Activated naive CD8-positive, alpha-beta T cell treated with anti-CD3 and anti-CD28 coated beads, Interleukin-2, amount 10 ng/mL, durations not matched to agents 7 days and 5 days (primary cell): ENCODE measurements around the gene ELOF1. TPM values are rescaled to one million over a fixed set of nuclear protein-coding genes. Genes with fewer than 3 reads are reported as not detected.
"Not testable (repeated sequence)": the region's sequence is repeated elsewhere in the genome, so short reads cannot be mapped to it uniquely, and the experiment has no call there.

Source experiments
- ATAC-seq: fragments of 150-1000 bp; cut with Tn5 transposase; one replicate; pipeline ENCODE4 v1.10.0; 2021; ENCODE audit warnings: low read depth, moderate library complexity
- POLR2A ChIA-PET: fragments of 350-600 bp; sonication (Branson Sonifier 250); formaldehyde crosslinking; loops from one replicate; lab custom pipeline; 2021; ENCODE audit warnings: antibody characterized with exemption; lab: Charles Lee
- DNase-seq: peaks from one replicate; pipeline ENCODE4 v3.0.0; 2021
- H3K27ac Mint-ChIP-seq: one replicate; pipeline ENCODE4 v1.8.0; 2022; ENCODE audit warnings: mild to moderate bottlenecking, mixed read lengths
- H3K27me3 Mint-ChIP-seq: one replicate; pipeline ENCODE4 v1.8.0; 2022; ENCODE audit warnings: mild to moderate bottlenecking, moderate library complexity, mixed read lengths
- H3K36me3 Mint-ChIP-seq: one replicate; pipeline ENCODE4 v1.8.0; 2021; ENCODE audit warnings: mild to moderate bottlenecking, mixed read lengths
- H3K4me1 Mint-ChIP-seq: one replicate; pipeline ENCODE4 v1.8.0; 2021; ENCODE audit warnings: mixed read lengths
- H3K4me3 Mint-ChIP-seq: one replicate; pipeline ENCODE4 v1.8.0; 2022; ENCODE audit warnings: mild to moderate bottlenecking, moderate library complexity, mixed read lengths
- H3K9me3 Mint-ChIP-seq: one replicate; pipeline ENCODE4 v1.8.0; 2021; ENCODE audit warnings: mixed read lengths
- total RNA-seq, 2 experiments: library from RNA; stranded (reverse); gene quantifications; one replicate each; pipeline ENCODE4 v1.2.3, GENCODE V29; 2021

ELOF1 gene
- total RNA-seq, 2 experiments from 2014 or later = 47.0 to 49.0 TPM

- H3K27me3 Mint-ChIP-seq = no peaks in the 10 kb centered on the region
- POLR2A ChIA-PET = interaction anchor here (0.7 kb wide), 1 partner anchor 44 kb away, joined by 3 read pairs; no protein-coding TSS in a partner anchor
- H3K36me3 Mint-ChIP-seq = peaks cover 5% of the 10 kb centered on the region
- H3K9me3 Mint-ChIP-seq = no peaks in the 10 kb centered on the region
- H3K4me3 Mint-ChIP-seq = no peak overlapping the region
- H3K27ac Mint-ChIP-seq = no peak overlapping the region
- H3K4me1 Mint-ChIP-seq = peaks cover 25% of the 10 kb centered on the region
- no peak for ATAC-seq
- no peak for DNase-seq
Observed at GRCh38 chr19:11580116-11580515, 21.1 kb upstream of the ELOF1 start.

GRCh38 chr19:11578258-11579142 lies 19.5 kb upstream of the ELOF1 start:
- H3K27ac Mint-ChIP-seq = peak overlapping the region; percentile 36
- H3K9me3 Mint-ChIP-seq = no peaks in the 10 kb centered on the region
- H3K36me3 Mint-ChIP-seq = peaks cover 3% of the 10 kb centered on the region
- peak; percentile 63 for DNase-seq
- no peaks in the 10 kb centered on the region for H3K27me3 Mint-ChIP-seq
- H3K4me3 Mint-ChIP-seq = peak overlapping the region; percentile 83
- POLR2A ChIA-PET = interaction anchor here (0.5 to 1.6 kb wide), 9 partner anchors 10 to 1306 kb away, joined by 3 to 9 read pairs (median 5); partner anchors contain the start of genes ELOF1 and SWSAP1
- peaks cover 31% of the 10 kb centered on the region for H3K4me1 Mint-ChIP-seq
- peak; percentile 34 for ATAC-seq

GRCh38 chr19:11577451-11578257 lies 18.6 kb upstream of the ELOF1 start, which contains the start of gene ACP5:
Gene ACP5, minus strand, starts transcription at chr19:11577645. Its CDS starts 328 bp downstream, at chr19:11577317.
- POLR2A ChIA-PET = interaction anchor here (0.5 to 1.6 kb wide), 5 partner anchors 16 to 1305 kb away, joined by 3 to 9 read pairs (median 7); partner anchors contain the start of gene ELOF1
- Mint-ChIP-seq H3K27ac (peak within 1 kb of the TSS; percentile 36), H3K27me3 (no peaks in the 10 kb centered on the region), H3K36me3 (peaks cover 3% of the 10 kb centered on the region), H3K4me3 (peak within 1 kb of the TSS; percentile 60), H3K4me1 (peaks cover 31% of the 10 kb centered on the region), H3K9me3 (no peaks in the 10 kb centered on the region)
- DNase-seq (no peak), ATAC-seq (no peak)

- Mint-ChIP-seq H3K27me3 (no peaks in the 10 kb centered on the region), H3K27ac (no peak overlapping the region), H3K4me1 (peaks cover 26% of the 10 kb centered on the region), H3K4me3 (no peak overlapping the region), H3K36me3 (peaks cover 3% of the 10 kb centered on the region), H3K9me3 (no peaks in the 10 kb centered on the region)
- ATAC-seq (no peak), DNase-seq (no peak)
- POLR2A ChIA-PET = interaction anchor here (0.8 kb wide), 1 partner anchor 8 kb away, joined by 4 read pairs; no protein-coding TSS in a partner anchor
Observed at GRCh38 chr19:11576227-11576626, 17.2 kb upstream of the ELOF1 start.

GRCh38 chr19:11574689-11575088 lies 15.7 kb upstream of the ELOF1 start:
- no peak for DNase-seq
- POLR2A ChIA-PET = no interaction called here
- peaks cover 3% of the 10 kb centered on the region for H3K36me3 Mint-ChIP-seq

GRCh38 chr19:11573763-11574162 lies 14.7 kb upstream of the ELOF1 start:
- DNase-seq, H3K4me3 Mint-ChIP-seq, ATAC-seq, H3K36me3 Mint-ChIP-seq, H3K27me3 Mint-ChIP-seq, H3K27ac Mint-ChIP-seq, H3K9me3 Mint-ChIP-seq: not testable (repeated sequence)
- H3K4me1 Mint-ChIP-seq = peaks cover 17% of the 10 kb centered on the region
- POLR2A ChIA-PET = interaction anchor here (1.3 kb wide), 1 partner anchor 15 kb away, joined by 4 read pairs; no protein-coding TSS in a partner anchor

More at GRCh38 chr19:11574689-11575088, 15.7 kb upstream of the ELOF1 start:
- no peaks in the 10 kb centered on the region for H3K9me3 Mint-ChIP-seq
- H3K27ac Mint-ChIP-seq = no peak overlapping the region
- peaks cover 18% of the 10 kb centered on the region for H3K4me1 Mint-ChIP-seq
- ATAC-seq = peak; percentile 40
- H3K4me3 Mint-ChIP-seq = no peak overlapping the region
- no peaks in the 10 kb centered on the region for H3K27me3 Mint-ChIP-seq

GRCh38 chr19:11573354-11573753 lies 14.3 kb upstream of the ELOF1 start:
- POLR2A ChIA-PET = interaction anchor here (1.3 kb wide), 1 partner anchor 16 kb away, joined by 4 read pairs; no protein-coding TSS in a partner anchor
- peaks cover 18% of the 10 kb centered on the region for H3K4me1 Mint-ChIP-seq
- not testable (repeated sequence) for H3K4me3 Mint-ChIP-seq, H3K27me3 Mint-ChIP-seq, DNase-seq, ATAC-seq, H3K36me3 Mint-ChIP-seq, H3K27ac Mint-ChIP-seq, H3K9me3 Mint-ChIP-seq

- no peak overlapping the region for H3K4me3 Mint-ChIP-seq
- POLR2A ChIA-PET = no interaction called here
- peaks cover 2% of the 10 kb centered on the region for H3K36me3 Mint-ChIP-seq
- no peak for ATAC-seq
- H3K27me3 Mint-ChIP-seq = no peaks in the 10 kb centered on the region
- H3K27ac Mint-ChIP-seq = no peak overlapping the region
- peaks cover 17% of the 10 kb centered on the region for H3K4me1 Mint-ChIP-seq
- no peaks in the 10 kb centered on the region for H3K9me3 Mint-ChIP-seq
- DNase-seq = no peak
Observed at GRCh38 chr19:11570039-11570462, 11.0 kb upstream of the ELOF1 start.

- POLR2A ChIA-PET = interaction anchor here (0.7 kb wide), 1 partner anchor 178 kb away, joined by 3 read pairs; no protein-coding TSS in a partner anchor
- no peak overlapping the region for H3K4me3 Mint-ChIP-seq
- H3K27ac Mint-ChIP-seq = no peak overlapping the region
- H3K27me3 Mint-ChIP-seq = no peaks in the 10 kb centered on the region
- H3K36me3 Mint-ChIP-seq = peaks cover 2% of the 10 kb centered on the region
- DNase-seq (no peak), ATAC-seq (no peak)
- H3K9me3 Mint-ChIP-seq = no peaks in the 10 kb centered on the region
- H3K4me1 Mint-ChIP-seq = peaks cover 16% of the 10 kb centered on the region
Observed at GRCh38 chr19:11566164-11566563, 7.1 kb upstream of the ELOF1 start.

GRCh38 chr19:11565649-11565980 lies 6.6 kb upstream of the ELOF1 start:
- not testable (repeated sequence) for H3K27ac Mint-ChIP-seq, H3K4me3 Mint-ChIP-seq, H3K27me3 Mint-ChIP-seq, DNase-seq, ATAC-seq, H3K36me3 Mint-ChIP-seq, H3K9me3 Mint-ChIP-seq
- peaks cover 19% of the 10 kb centered on the region for H3K4me1 Mint-ChIP-seq
- POLR2A ChIA-PET = interaction anchor here (0.7 kb wide), 1 partner anchor 177 kb away, joined by 3 read pairs; no protein-coding TSS in a partner anchor

- not testable (repeated sequence) for H3K27ac Mint-ChIP-seq, H3K9me3 Mint-ChIP-seq, H3K36me3 Mint-ChIP-seq, H3K27me3 Mint-ChIP-seq, H3K4me3 Mint-ChIP-seq, DNase-seq, ATAC-seq
- peaks cover 24% of the 10 kb centered on the region for H3K4me1 Mint-ChIP-seq
- POLR2A ChIA-PET = interaction anchor here (0.7 to 1.6 kb wide), 5 partner anchors 15 to 108 kb away, joined by 3 to 5 read pairs (median 3); no protein-coding TSS in a partner anchor
Observed at GRCh38 chr19:11564082-11564807, 5.2 kb upstream of the ELOF1 start.

- no peaks in the 10 kb centered on the region for H3K27me3 Mint-ChIP-seq
- no peak for DNase-seq
- no peak overlapping the region for H3K4me3 Mint-ChIP-seq
- peaks cover 2% of the 10 kb centered on the region for H3K36me3 Mint-ChIP-seq
- ATAC-seq = no peak
- H3K4me1 Mint-ChIP-seq = peaks cover 22% of the 10 kb centered on the region
- H3K9me3 Mint-ChIP-seq = no peaks in the 10 kb centered on the region
- POLR2A ChIA-PET = interaction anchor here (0.7 to 1.6 kb wide), 3 partner anchors 16 to 107 kb away, joined by 3 to 5 read pairs (median 5); no protein-coding TSS in a partner anchor
- H3K27ac Mint-ChIP-seq = no peak overlapping the region
Observed at GRCh38 chr19:11563532-11563931, 4.5 kb upstream of the ELOF1 start.
